ENCODE measurements around the gene BRD3. TPM values are rescaled to one million over a fixed set of nuclear protein-coding genes. Genes with fewer than 3 reads are reported as not detected.

BRD3 gene
- total RNA-seq, 2 experiments from 2014 or later = 32.7 to 37.7 TPM

DNA sequence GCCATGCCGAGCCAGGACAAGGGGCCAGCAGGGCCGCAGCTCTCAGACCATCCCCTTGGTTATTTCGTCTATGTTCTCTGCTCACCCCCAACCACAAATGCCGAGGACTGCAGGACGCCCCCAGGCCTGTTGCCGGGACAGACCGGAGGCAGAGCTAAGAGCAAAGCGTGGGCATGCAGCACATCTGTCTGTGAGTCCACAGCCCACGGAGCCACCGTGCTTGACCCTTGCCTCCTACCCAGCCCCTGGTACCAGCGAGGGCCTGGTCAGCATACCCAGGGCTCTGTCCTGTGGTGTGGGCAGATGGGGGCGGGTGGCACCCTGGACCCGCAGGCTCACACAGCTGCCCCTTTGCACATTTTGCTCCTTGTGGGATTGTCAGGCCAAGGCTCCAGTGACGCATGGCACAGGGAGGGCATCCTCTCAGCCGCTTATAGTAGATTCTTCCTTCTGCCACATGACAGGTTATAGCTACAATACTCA lies 4.7 kb downstream of the BRD3 start:
- peaks cover 1% of the 10 kb centered on the region for H3K36me3 Mint-ChIP-seq (ENCODE audit: low read depth)
- TF ChIP-seq CTCF (IDR thresholded peaks at IDR 0.05) = no peak
- no peak for ATAC-seq
- H3K27ac Mint-ChIP-seq = no peak overlapping the region
- no peaks in the 10 kb centered on the region for H3K27me3 Mint-ChIP-seq
- H3K4me3 Mint-ChIP-seq = no peak overlapping the region
- DNase-seq = no peak
- intact Hi-C loops (cut with micrococcal nuclease) = no loop called here
- ChIA-PET POLR2A (no interaction called here), CTCF (no interaction called here)
- H3K4me1 Mint-ChIP-seq (ENCODE audit: low read depth) = peaks cover 51% of the 10 kb centered on the region
- no peaks in the 10 kb centered on the region for H3K9me3 Mint-ChIP-seq

DNA sequence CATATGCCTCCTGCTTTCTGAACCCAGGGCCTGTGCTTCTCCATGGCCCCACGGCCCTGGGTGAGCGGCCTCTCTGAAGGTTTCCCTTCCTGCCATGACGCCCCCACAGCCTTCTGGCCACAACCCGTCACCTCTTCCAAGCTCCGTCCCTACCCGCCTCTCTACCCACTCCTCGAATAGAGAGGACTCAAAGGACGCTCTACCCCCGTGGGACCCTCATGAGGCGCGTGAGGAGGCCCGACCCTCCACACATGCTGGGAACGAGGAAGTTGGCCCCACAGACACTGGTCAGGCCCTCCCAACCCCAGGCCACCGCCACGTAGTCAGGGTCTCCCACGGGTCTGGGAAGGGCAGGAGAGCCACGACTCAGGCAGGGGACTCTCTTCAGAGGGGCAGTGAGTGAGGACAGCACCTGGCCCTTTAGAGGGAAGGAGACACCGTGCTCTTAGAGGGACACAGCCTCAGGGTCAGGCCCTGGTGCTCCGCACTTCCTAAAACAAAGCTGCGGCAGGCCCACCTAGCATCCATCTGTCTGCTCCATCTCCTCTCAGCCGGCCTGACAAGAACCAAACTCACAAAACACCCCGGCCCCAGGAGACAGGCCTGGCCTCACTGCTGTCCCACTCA lies 5.3 kb downstream of the BRD3 start:
- ATAC-seq = no peak
- DNase-seq = no peak
- ChIA-PET CTCF (no interaction called here), POLR2A (no interaction called here)
- Mint-ChIP-seq H3K27ac (no peak overlapping the region), H3K4me1 (ENCODE audit: low read depth) (peaks cover 51% of the 10 kb centered on the region), H3K27me3 (no peaks in the 10 kb centered on the region), H3K36me3 (ENCODE audit: low read depth) (peaks cover 1% of the 10 kb centered on the region), H3K4me3 (no peak overlapping the region), H3K9me3 (no peaks in the 10 kb centered on the region)
- intact Hi-C loops (cut with micrococcal nuclease) = no loop called here
- TF ChIP-seq CTCF (IDR thresholded peaks at IDR 0.05) = no peak

DNA sequence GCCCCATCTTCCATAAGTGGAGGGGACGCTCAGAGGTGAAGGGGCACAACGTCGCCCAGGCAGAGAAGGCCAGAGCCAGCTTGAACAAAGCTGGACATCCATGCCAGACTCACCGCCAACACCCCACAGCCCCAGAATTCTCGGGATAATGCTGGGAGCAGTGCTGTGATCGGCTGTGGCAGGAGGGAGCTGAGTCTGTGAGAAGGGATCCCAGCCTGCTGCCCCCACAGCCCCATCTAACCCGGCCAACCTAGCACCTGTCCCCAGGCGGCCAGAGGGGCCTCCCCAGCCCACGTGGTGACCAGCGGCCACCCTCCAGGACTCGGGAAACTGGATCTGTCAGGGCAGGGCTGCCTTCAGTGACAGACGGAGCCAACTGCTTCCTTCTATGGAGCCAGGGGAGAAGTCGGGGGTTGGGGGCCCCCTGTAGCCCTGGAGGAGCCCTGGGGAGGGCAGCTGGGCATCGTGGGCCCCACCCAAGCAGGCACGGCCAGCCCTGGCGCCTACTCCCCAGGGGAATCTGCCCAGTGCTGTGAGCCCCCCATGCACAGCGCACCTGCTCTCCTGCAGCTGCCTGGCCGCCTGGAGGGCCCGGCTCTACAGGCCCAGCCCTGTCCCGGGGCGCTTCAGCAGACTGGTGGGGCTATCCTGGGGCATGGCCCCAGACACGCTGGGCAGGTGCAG lies 6.0 kb downstream of the BRD3 start:
- peaks cover 58% of the 10 kb centered on the region for H3K4me1 Mint-ChIP-seq (ENCODE audit: low read depth)
- no peak for TF ChIP-seq CTCF (IDR thresholded peaks at IDR 0.05)
- no peak for ATAC-seq
- H3K9me3 Mint-ChIP-seq = no peaks in the 10 kb centered on the region
- ChIA-PET CTCF (no interaction called here), POLR2A (no interaction called here)
- peaks cover 1% of the 10 kb centered on the region for H3K36me3 Mint-ChIP-seq (ENCODE audit: low read depth)
- H3K4me3 Mint-ChIP-seq = no peak overlapping the region
- no peaks in the 10 kb centered on the region for H3K27me3 Mint-ChIP-seq
- intact Hi-C loops (cut with micrococcal nuclease) = no loop called here
- no peak for DNase-seq
- no peak overlapping the region for H3K27ac Mint-ChIP-seq

DNA sequence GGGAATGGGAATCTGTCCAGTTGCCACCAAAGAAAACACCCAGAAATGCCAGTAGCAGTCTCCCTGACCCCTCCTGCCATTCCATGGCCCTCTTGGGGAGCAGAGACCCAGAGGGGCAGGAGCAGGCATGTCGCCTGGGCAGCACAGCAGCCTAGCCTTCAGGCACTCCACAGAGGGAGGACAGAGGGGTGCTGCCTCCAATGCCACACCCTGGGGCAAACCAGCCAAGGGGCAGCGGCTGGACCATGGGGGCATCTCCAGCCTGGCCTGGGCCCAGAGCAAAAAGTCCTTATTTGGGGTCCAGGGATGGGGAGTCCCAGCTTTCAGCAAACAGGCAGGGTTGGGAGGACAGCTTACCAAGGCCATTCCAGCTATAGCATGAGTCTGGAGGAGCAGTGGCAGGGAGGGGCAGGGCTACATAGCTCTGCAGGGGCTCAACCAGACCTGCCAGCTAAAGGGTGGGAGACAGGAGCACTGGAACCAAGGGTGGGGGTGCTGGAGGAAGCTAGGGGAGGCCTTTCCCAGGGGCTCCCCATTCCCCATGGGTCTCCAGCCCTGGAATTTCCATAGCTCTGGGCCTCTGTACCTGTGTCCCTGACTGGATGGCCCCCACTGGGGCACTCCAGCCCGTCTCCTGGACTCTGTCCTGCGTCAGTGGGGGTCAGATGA lies 6.7 kb downstream of the BRD3 start:
- ChIA-PET POLR2A (no interaction called here), CTCF (no interaction called here)
- Mint-ChIP-seq H3K4me3 (no peak overlapping the region), H3K27me3 (no peaks in the 10 kb centered on the region), H3K27ac (no peak overlapping the region), H3K9me3 (no peaks in the 10 kb centered on the region), H3K36me3 (ENCODE audit: low read depth) (peaks cover 1% of the 10 kb centered on the region), H3K4me1 (ENCODE audit: low read depth) (peaks cover 62% of the 10 kb centered on the region)
- no peak for DNase-seq
- intact Hi-C loops (cut with micrococcal nuclease) = no loop called here
- no peak for ATAC-seq
- no peak for TF ChIP-seq CTCF (IDR thresholded peaks at IDR 0.05)

GRCh38 chr9:134060546-134060945 lies 7.3 kb downstream of the BRD3 start:
- Mint-ChIP-seq H3K4me1 (ENCODE audit: low read depth) (peaks cover 58% of the 10 kb centered on the region), H3K4me3 (no peak overlapping the region), H3K9me3 (no peaks in the 10 kb centered on the region), H3K27me3 (no peaks in the 10 kb centered on the region), H3K27ac (no peak overlapping the region), H3K36me3 (ENCODE audit: low read depth) (peaks cover 1% of the 10 kb centered on the region)
- DNase-seq = no peak
- no peak for TF ChIP-seq CTCF (IDR thresholded peaks at IDR 0.05)
- intact Hi-C loops (cut with micrococcal nuclease) = no loop called here
- no peak for ATAC-seq
- CTCF ChIA-PET = no interaction called here
- POLR2A ChIA-PET = no interaction called here

Measured in activated CD8-positive, alpha-beta T cell treated with anti-CD3 and anti-CD28 coated beads for 36 hours (primary cell).